HL-60 (cell line): Measurements from ENCODE around the gene FGD6.

ENCODE experiments used
- GABPA ChIP-seq: IDR thresholded peaks from 2 replicates; pipeline ENCODE4 v1.6.1; 2012; ENCODE audit warnings: low read depth
- POLR2AphosphoS5 ChIP-seq: IDR thresholded peaks from 2 replicates; pipeline ENCODE4 v1.6.1; 2012; ENCODE audit warnings: low read depth
- TF ChIP-seq, protein P1 (sequence below): IDR thresholded peaks from one replicate; pipeline ENCODE4 v1.5.1; 2011; ENCODE audit warnings: low read length, control low read depth, inconsistent platforms; ENCODE audit not compliant: insufficient read depth
- TF ChIP-seq, protein P2 (sequence below): IDR thresholded peaks from 2 replicates; pipeline ENCODE4 v1.6.1; 2012; ENCODE audit warnings: low read depth; ENCODE audit not compliant: insufficient replicate concordance

DNA sequence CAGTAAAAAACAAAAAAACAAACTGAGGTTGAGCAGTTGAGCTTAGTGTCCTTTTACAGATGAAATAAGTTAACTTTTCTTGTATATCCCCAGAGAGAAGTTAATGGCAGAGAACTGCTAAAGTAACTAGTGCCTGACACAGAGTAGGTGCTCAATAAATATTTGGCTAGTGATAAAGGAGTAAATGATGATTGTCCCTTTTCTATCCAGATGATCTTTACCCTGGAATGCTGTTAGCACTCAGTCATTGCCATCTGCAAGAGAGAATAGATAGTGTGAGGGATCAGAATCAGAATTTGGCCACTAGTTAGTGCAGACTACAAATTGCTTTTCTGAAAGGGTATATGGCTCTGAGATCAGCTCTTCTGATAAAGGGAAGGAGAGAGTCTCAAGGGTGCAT, 21.9 kb upstream of the FGD6 start:
- TF ChIP-seq, protein P1, sequence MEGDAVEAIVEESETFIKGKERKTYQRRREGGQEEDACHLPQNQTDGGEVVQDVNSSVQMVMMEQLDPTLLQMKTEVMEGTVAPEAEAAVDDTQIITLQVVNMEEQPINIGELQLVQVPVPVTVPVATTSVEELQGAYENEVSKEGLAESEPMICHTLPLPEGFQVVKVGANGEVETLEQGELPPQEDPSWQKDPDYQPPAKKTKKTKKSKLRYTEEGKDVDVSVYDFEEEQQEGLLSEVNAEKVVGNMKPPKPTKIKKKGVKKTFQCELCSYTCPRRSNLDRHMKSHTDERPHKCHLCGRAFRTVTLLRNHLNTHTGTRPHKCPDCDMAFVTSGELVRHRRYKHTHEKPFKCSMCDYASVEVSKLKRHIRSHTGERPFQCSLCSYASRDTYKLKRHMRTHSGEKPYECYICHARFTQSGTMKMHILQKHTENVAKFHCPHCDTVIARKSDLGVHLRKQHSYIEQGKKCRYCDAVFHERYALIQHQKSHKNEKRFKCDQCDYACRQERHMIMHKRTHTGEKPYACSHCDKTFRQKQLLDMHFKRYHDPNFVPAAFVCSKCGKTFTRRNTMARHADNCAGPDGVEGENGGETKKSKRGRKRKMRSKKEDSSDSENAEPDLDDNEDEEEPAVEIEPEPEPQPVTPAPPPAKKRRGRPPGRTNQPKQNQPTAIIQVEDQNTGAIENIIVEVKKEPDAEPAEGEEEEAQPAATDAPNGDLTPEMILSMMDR = no peak
- TF ChIP-seq POLR2AphosphoS5 (no peak), GABPA (no peak)
- TF ChIP-seq, protein P2, sequence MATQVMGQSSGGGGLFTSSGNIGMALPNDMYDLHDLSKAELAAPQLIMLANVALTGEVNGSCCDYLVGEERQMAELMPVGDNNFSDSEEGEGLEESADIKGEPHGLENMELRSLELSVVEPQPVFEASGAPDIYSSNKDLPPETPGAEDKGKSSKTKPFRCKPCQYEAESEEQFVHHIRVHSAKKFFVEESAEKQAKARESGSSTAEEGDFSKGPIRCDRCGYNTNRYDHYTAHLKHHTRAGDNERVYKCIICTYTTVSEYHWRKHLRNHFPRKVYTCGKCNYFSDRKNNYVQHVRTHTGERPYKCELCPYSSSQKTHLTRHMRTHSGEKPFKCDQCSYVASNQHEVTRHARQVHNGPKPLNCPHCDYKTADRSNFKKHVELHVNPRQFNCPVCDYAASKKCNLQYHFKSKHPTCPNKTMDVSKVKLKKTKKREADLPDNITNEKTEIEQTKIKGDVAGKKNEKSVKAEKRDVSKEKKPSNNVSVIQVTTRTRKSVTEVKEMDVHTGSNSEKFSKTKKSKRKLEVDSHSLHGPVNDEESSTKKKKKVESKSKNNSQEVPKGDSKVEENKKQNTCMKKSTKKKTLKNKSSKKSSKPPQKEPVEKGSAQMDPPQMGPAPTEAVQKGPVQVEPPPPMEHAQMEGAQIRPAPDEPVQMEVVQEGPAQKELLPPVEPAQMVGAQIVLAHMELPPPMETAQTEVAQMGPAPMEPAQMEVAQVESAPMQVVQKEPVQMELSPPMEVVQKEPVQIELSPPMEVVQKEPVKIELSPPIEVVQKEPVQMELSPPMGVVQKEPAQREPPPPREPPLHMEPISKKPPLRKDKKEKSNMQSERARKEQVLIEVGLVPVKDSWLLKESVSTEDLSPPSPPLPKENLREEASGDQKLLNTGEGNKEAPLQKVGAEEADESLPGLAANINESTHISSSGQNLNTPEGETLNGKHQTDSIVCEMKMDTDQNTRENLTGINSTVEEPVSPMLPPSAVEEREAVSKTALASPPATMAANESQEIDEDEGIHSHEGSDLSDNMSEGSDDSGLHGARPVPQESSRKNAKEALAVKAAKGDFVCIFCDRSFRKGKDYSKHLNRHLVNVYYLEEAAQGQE = no peak
